GM21381 (cell line): Measurements from ENCODE around the gene NSD2.
"Not testable (repeated sequence)": the region's sequence is repeated elsewhere in the genome, so short reads cannot be mapped to it uniquely, and the experiment has no call there.

Source experiments
- ATAC-seq: cut with Tn5 transposase; IDR thresholded peaks from one replicate; pipeline ENCODE4 v1.9.1; 2021; ENCODE audit warnings: mild to moderate bottlenecking, moderate library complexity; ENCODE audit not compliant: unreplicated experiment

Gene NSD2

DNA sequence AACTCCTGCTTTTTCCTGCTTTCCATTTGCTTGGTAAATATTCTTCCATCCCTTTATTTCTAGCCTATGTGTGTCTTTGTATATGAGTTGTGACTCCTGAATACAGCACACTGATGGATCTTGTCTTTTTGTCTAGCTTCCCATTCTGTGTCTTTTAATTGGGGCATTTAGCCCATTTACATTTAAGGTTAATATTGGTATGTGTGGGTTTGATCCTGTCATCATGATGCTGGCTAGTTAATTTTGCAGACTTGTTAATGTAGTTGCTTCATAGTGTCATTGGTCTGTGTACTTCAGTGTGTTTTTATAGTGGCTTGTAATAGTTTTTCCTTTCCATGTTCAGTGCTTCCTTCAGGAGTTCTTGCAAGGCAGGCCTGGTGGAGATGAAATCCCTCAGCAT lies 160.0 kb downstream of the NSD2 start:
- ATAC-seq: not testable (repeated sequence)
